CD14-positive monocyte (primary cell): ENCODE measurements around the gene B4GALNT3. TPM values are rescaled to one million over a fixed set of nuclear protein-coding genes. Genes with fewer than 3 reads are reported as not detected.

ENCODE experiments used
- DNase-seq, 3 donors: peaks; one replicate each; pipeline ENCODE4 v3.0.0-alpha.2; 2011 to 2022
- H2AFZ ChIP-seq: 2 replicates; pipeline ENCODE4 v1.6.0; 2012; ENCODE audit warnings: mild to moderate bottlenecking, low read depth, low read length, inconsistent platforms; ENCODE audit not compliant: insufficient read depth, poor library complexity, severe bottlenecking
- H3K27ac ChIP-seq, 2 donors: 1 replicate in 1 of 2; 2 replicates in 1 of 2; pipeline ENCODE4 v1.5.1; 2012 to 2013; ENCODE audit warnings: low read length in 2 of 2, control low read depth in 1 of 2, inconsistent platforms in 1 of 2, low read depth in 1 of 2, mild to moderate bottlenecking in 1 of 2
- H3K27me3 ChIP-seq, 2 donors: one replicate each; pipeline versions ENCODE4 v1.6.0 to v1.6.1; 2011 to 2013; ENCODE audit warnings: low read length in 2 of 2; ENCODE audit not compliant: control insufficient read depth in 2 of 2, insufficient read depth in 2 of 2
- H3K36me3 ChIP-seq, 2 donors: replicated peaks in 1 of 2; 1 replicate in 1 of 2; 2 replicates in 1 of 2; pipeline versions ENCODE4 v1.5.1 to v1.6.1; 2012 to 2013; ENCODE audit warnings: low read length in 2 of 2, control low read depth in 1 of 2, inconsistent platforms in 1 of 2, mild to moderate bottlenecking in 1 of 2; ENCODE audit not compliant: insufficient read depth in 2 of 2, control insufficient read depth in 1 of 2
- H3K4me1 ChIP-seq, 2 donors: 1 replicate in 1 of 2; 2 replicates in 1 of 2; pipeline versions ENCODE4 v1.5.1 to v1.6.1; 2012 to 2013; ENCODE audit warnings: low read length in 2 of 2, control low read depth in 1 of 2, inconsistent platforms in 1 of 2, mild to moderate bottlenecking in 1 of 2, moderate library complexity in 1 of 2; ENCODE audit not compliant: insufficient read depth in 2 of 2, control insufficient read depth in 1 of 2
- H3K4me2 ChIP-seq: replicated peaks from 2 replicates; pipeline ENCODE3; 2012; ENCODE audit warnings: low read length, moderate library complexity, mild to moderate bottlenecking; ENCODE audit not compliant: poor library complexity, severe bottlenecking; ENCODE audit errors: extremely low read depth
- H3K4me3 ChIP-seq, 3 experiments: fragments of 200-600 bp in 1 of 3; sonication (generic) in 1 of 3; replicated peaks in 1 of 3; 1 replicate in 2 of 3; 2 replicates in 1 of 3; pipeline ENCODE4 v1.5.1; 2011 to 2013; ENCODE audit warnings: low read length in 3 of 3, mild to moderate bottlenecking in 3 of 3, control low read depth in 2 of 3, low read depth in 2 of 3, inconsistent platforms in 1 of 3, moderate library complexity in 1 of 3
- H3K79me2 ChIP-seq: 2 replicates; pipeline ENCODE4 v1.6.0; 2012; ENCODE audit warnings: mild to moderate bottlenecking, control low read depth, inconsistent platforms, low read length, moderate library complexity; ENCODE audit not compliant: insufficient read depth
- H3K9ac ChIP-seq: 2 replicates; pipeline ENCODE4 v1.6.0; 2017; ENCODE audit warnings: low read length, mild to moderate bottlenecking; ENCODE audit not compliant: insufficient read depth, poor library complexity, severe bottlenecking
- H3K9me3 ChIP-seq, 2 donors: replicated peaks in 1 of 2; 1 replicate in 1 of 2; 2 replicates in 1 of 2; pipeline versions ENCODE4 v1.5.1 to v1.6.1; 2012 to 2013; ENCODE audit warnings: low read length in 2 of 2, control low read depth in 1 of 2; ENCODE audit not compliant: control insufficient read depth in 1 of 2, insufficient read depth in 1 of 2
- H4K20me1 ChIP-seq: 2 replicates; pipeline ENCODE4 v1.6.0; 2012; ENCODE audit warnings: mild to moderate bottlenecking, low read length, control low read depth, moderate library complexity; ENCODE audit not compliant: insufficient read depth
- H3K27ac Mint-ChIP-seq, 7 donors: one replicate each; pipeline ENCODE4 v1.8.0; 2020; ENCODE audit warnings: mild to moderate bottlenecking in 7 of 7, mixed read lengths in 7 of 7, moderate library complexity in 6 of 7, inconsistent platforms in 2 of 7
- H3K27me3 Mint-ChIP-seq, 3 donors: one replicate each; pipeline ENCODE4 v1.8.0; 2021 to 2022; ENCODE audit warnings: low read depth in 3 of 3, mild to moderate bottlenecking in 3 of 3, mixed read lengths in 3 of 3, moderate library complexity in 3 of 3, inconsistent platforms in 1 of 3
- H3K36me3 Mint-ChIP-seq, 2 donors: one replicate each; pipeline ENCODE4 v1.8.0; 2020; ENCODE audit warnings: mixed read lengths in 2 of 2, inconsistent platforms in 1 of 2, mild to moderate bottlenecking in 1 of 2
- H3K4me1 Mint-ChIP-seq: one replicate; pipeline ENCODE4 v1.8.0; 2020; ENCODE audit warnings: mild to moderate bottlenecking, mixed read lengths
- H3K4me3 Mint-ChIP-seq, 2 donors: one replicate each; pipeline ENCODE4 v1.8.0; 2020; ENCODE audit warnings: mild to moderate bottlenecking in 2 of 2, mixed read lengths in 2 of 2, moderate library complexity in 1 of 2
- H3K9me3 Mint-ChIP-seq, 7 donors: one replicate each; pipeline ENCODE4 v1.8.0; 2020 to 2022; ENCODE audit warnings: mixed read lengths in 7 of 7, mild to moderate bottlenecking in 6 of 7, moderate library complexity in 6 of 7, inconsistent platforms in 2 of 7
- WGBS: methylation state at CpG from one replicate; pipeline ENCODE4 v1.1.5; 2013; ENCODE audit warnings: missing lambda C conversion rate; ENCODE audit not compliant: insufficient coverage; 5-methylcytosine and 5-hydroxymethylcytosine counted together
- intact Hi-C, 2 donors: fragments of 100-400 bp; cut with micrococcal nuclease; formaldehyde crosslinking; loops; one replicate each; pipeline versions ENCODE4 v1.15.0 to v1.15.1; 2023
- polyA plus RNA-seq, 3 donors: library from polyadenylated mRNA; depleted of rRNA in 1 of 3; unstranded in 2 of 3; stranded (reverse) in 1 of 3; fragments of 300-500 nt in 2 of 3; fragments of >200 nt in 1 of 3; fragmentation: Illumina TruSeq in 2 of 3; gene quantifications; 1 replicate in 2 of 3; 2 replicates in 1 of 3; pipeline ENCODE4 v1.2.3, GENCODE V29; 2012 to 2021
- TF ChIP-seq, protein P1 (sequence below): fragments of 200-600 bp; IDR thresholded peaks from one replicate; pipeline ENCODE4 v1.8.0; 2022; ENCODE audit warnings: antibody characterized with exemption, mild to moderate bottlenecking

Gene B4GALNT3
- polyA plus RNA-seq, 3 donors: 0.09 to 0.10 TPM; not detected in 1

DNA sequence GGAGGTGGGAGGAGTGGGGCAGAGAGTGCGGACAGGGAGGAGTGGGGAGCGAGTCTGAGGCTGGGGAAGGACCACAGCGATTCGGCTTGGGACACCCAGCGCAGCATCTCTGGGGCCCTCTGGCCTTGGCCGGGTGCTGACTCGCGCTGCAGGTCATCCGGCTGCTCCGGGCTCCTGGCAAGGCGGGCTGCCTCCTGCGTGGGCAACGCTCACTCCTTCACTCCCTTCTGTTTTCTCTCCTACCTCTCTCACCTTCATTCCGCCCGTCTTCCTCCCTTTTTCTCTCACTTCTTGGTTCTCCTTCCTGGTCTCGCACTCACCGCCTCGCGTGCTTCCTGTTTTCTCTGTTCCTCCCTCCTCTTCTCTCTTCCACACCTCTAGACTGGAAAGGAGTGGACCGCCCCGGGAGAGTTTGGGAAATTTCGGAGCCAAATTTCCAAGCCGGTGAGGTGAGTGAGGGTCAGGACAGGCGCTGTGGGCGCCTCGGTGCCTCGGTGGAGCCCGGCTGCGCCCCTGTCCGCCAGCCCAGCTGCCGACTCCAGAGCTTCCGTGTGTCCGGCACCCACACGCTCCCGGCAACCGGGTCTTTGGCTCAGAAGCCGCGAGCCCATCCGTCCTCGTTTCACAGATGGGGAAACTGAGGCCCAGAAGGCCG lies 86.7 kb downstream of the B4GALNT3 start:
- Mint-ChIP-seq H3K4me3 (peak overlapping the region in 1 of 2 donors; percentile 83), H3K36me3 (no peaks in the 10 kb centered on the region), H3K27ac (no peak overlapping the region), H3K9me3 (peaks cover 0 to 2% (median 0%) of the 10 kb centered on the region in 7 donors), H3K27me3 (peaks cover 8 to 51% (median 11%) of the 10 kb centered on the region in 3 donors), H3K4me1 (peaks cover 17% of the 10 kb centered on the region)
- Histone ChIP-seq H3K27me3 (peaks cover 0 to 7% of the 10 kb centered on the region in 2 donors), H4K20me1 (no peaks in the 10 kb centered on the region), H3K4me3 (peak overlapping the region in 1 of 3 experiments; percentile 39), H3K9ac (no peak overlapping the region), H3K4me1 (peaks cover 14 to 26% of the 10 kb centered on the region in 2 donors), H3K27ac (no peak overlapping the region), H3K36me3 (no peaks in the 10 kb centered on the region), H2AFZ (no peak overlapping the region), H3K79me2 (no peaks in the 10 kb centered on the region), H3K9me3 (no peaks in the 10 kb centered on the region), H3K4me2 (peak overlapping the region; percentile 55)
- TF ChIP-seq, protein P1, sequence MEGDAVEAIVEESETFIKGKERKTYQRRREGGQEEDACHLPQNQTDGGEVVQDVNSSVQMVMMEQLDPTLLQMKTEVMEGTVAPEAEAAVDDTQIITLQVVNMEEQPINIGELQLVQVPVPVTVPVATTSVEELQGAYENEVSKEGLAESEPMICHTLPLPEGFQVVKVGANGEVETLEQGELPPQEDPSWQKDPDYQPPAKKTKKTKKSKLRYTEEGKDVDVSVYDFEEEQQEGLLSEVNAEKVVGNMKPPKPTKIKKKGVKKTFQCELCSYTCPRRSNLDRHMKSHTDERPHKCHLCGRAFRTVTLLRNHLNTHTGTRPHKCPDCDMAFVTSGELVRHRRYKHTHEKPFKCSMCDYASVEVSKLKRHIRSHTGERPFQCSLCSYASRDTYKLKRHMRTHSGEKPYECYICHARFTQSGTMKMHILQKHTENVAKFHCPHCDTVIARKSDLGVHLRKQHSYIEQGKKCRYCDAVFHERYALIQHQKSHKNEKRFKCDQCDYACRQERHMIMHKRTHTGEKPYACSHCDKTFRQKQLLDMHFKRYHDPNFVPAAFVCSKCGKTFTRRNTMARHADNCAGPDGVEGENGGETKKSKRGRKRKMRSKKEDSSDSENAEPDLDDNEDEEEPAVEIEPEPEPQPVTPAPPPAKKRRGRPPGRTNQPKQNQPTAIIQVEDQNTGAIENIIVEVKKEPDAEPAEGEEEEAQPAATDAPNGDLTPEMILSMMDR: no peak
- peak in 2 of 3 donors; percentile 32 to 39 for DNase-seq
- intact Hi-C loops: loop anchor here (2.0 to 5.0 kb wide), 3 partner anchors 89 to 104 kb away; partner anchors contain the start of gene B4GALNT3 (in 1 of the 2)
- whole genome bisulfite sequencing: 68% methylated on average over 33 of the region's 41 CpGs

DNA sequence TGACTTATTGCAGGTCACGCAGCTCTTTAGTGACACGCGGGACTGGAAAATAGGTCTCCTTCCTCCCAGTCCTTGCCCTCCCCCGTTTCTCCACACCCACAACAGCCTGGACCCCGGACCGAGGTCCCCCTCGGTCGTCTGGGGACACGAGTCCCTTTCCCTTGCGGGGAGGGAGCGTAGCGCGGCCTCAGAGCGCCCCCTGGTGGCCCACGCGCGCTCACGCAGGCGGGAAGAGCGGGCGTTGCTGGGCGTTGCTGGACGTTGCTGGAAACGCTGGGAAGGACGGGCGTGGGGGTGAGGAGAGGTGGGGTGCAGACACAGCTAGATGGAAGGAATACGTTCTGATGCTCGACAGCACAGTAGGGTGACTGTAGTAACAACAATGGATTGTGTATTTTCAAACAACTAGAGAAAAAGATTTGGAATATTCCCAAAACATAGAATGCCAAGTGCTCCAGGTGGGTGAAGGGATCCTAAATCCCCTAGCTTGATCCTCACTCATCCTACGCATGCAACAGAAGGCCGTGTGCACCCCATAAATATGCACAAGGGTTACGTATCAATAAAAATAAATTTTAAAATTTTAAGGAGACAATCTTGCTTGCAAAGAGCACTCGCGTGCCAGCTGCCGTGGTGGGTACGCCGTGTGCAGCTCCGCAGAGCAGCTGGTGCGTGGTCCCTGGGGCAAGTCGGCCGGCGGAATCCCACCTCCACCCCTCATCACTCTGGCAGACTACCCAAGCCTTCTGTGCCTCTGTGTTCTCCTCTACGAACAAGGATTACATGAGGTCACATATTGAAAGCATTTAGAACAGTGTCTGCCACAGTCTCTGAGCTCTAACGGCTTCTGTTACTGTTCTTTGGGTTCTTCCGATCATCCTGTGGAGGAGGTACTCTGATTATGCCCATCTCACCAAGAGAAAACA lies 87.4 kb downstream of the B4GALNT3 start:
- Histone ChIP-seq H3K9me3 (no peaks in the 10 kb centered on the region), H3K4me1 (peaks cover 14 to 26% of the 10 kb centered on the region in 2 donors), H3K4me2 (peak overlapping the region; percentile 55), H3K4me3 (peak overlapping the region in 1 of 3 experiments; percentile 39), H4K20me1 (no peaks in the 10 kb centered on the region), H3K79me2 (no peaks in the 10 kb centered on the region), H3K27ac (no peak overlapping the region), H2AFZ (no peak overlapping the region), H3K36me3 (no peaks in the 10 kb centered on the region), H3K9ac (no peak overlapping the region), H3K27me3 (peaks cover 0 to 7% of the 10 kb centered on the region in 2 donors)
- 31% methylated on average over 33 of the region's 44 CpGs for WGBS
- TF ChIP-seq, protein P1: peak; percentile 99
- peaks cover 17% of the 10 kb centered on the region for H3K4me1 Mint-ChIP-seq
- peak; percentile 52 to 63 (median 54) for DNase-seq
- no peaks in the 10 kb centered on the region for H3K36me3 Mint-ChIP-seq
- peak overlapping the region in 1 of 2 donors; percentile 67 for H3K4me3 Mint-ChIP-seq
- intact Hi-C loops: loop anchor here (2.0 to 5.0 kb wide), 3 partner anchors 90 to 105 kb away; partner anchors contain the start of gene B4GALNT3 (in 1 of the 2)
- H3K9me3 Mint-ChIP-seq: peaks cover 0 to 2% (median 0%) of the 10 kb centered on the region in 7 donors
- H3K27ac Mint-ChIP-seq: no peak overlapping the region
- peaks cover 11 to 51% (median 13%) of the 10 kb centered on the region in 3 donors for H3K27me3 Mint-ChIP-seq
